GM18508 (cell line): ENCODE measurements around the gene INSYN1.
"Not testable (repeated sequence)": the region's sequence is repeated elsewhere in the genome, so short reads cannot be mapped to it uniquely, and the experiment has no call there.

Source experiments
- ATAC-seq: cut with Tn5 transposase; IDR thresholded peaks from one replicate; pipeline ENCODE4 v1.9.1; 2021; ENCODE audit warnings: moderate number of reproducible peaks; ENCODE audit not compliant: insufficient read depth, unreplicated experiment

The INSYN1 gene

GRCh38 chr15:73750951-73751350, 2.2 kb downstream of the INSYN1 start:
- no peak for ATAC-seq

GRCh38 chr15:73750438-73750837, 2.7 kb downstream of the INSYN1 start:
- ATAC-seq = no peak

GRCh38 chr15:73749971-73750370, 3.2 kb downstream of the INSYN1 start:
- ATAC-seq = no peak

GRCh38 chr15:73749533-73749932, 3.6 kb downstream of the INSYN1 start:
- no peak for ATAC-seq

- no peak for ATAC-seq
These were observed 4.4 kb downstream of the INSYN1 start for GRCh38 chr15:73748730-73749129.

- ATAC-seq = no peak
These were observed 5.1 kb downstream of the INSYN1 start for GRCh38 chr15:73747847-73748590.

GRCh38 chr15:73746883-73747282, 6.3 kb downstream of the INSYN1 start:
- no peak for ATAC-seq

- no peak for ATAC-seq
These were observed 6.9 kb downstream of the INSYN1 start for GRCh38 chr15:73746261-73746660.

- no peak for ATAC-seq
These were observed 8.1 kb downstream of the INSYN1 start for GRCh38 chr15:73745073-73745472.

GRCh38 chr15:73744293-73744692, 8.9 kb downstream of the INSYN1 start:
- ATAC-seq = no peak

GRCh38 chr15:73741321-73741836, 11.8 kb downstream of the INSYN1 start:
- no peak for ATAC-seq

- ATAC-seq = no peak
These were observed 12.8 kb downstream of the INSYN1 start for GRCh38 chr15:73740152-73741048.

GRCh38 chr15:73737535-73737934, 15.6 kb downstream of the INSYN1 start:
- ATAC-seq = no peak

GRCh38 chr15:73732930-73733329, 20.2 kb downstream of the INSYN1 start:
- ATAC-seq = no peak

GRCh38 chr15:73732051-73732450, 21.1 kb downstream of the INSYN1 start:
- ATAC-seq = not testable (repeated sequence)

- no peak for ATAC-seq
These were observed 25.7 kb downstream of the INSYN1 start for GRCh38 chr15:73727330-73727976.

GRCh38 chr15:73724212-73724611, 28.9 kb downstream of the INSYN1 start:
- no peak for ATAC-seq

- no peak for ATAC-seq
These were observed 30.0 kb downstream of the INSYN1 start for GRCh38 chr15:73723191-73723590.

- ATAC-seq = no peak
These were observed 30.7 kb downstream of the INSYN1 start for GRCh38 chr15:73722425-73722824.

GRCh38 chr15:73718694-73719093, 34.5 kb downstream of the INSYN1 start:
- ATAC-seq = no peak

GRCh38 chr15:73717802-73718201, 35.3 kb downstream of the INSYN1 start:
- ATAC-seq = no peak
